Esophagus squamous epithelium (tissue), 4 donors: ENCODE results near the gene GGCX.

Source experiments
- CTCF ChIP-seq, 6 experiments: fragments of 450-650 bp in 4 of 6; fragments of 200-600 bp in 2 of 6; sonication (generic) in 2 of 6; IDR thresholded peaks; one replicate each; pipeline ENCODE4 v1.5.1; 2016 to 2019; ENCODE audit warnings: antibody characterized with exemption in 6 of 6, mild to moderate bottlenecking in 4 of 6, moderate library complexity in 4 of 6
- POLR2A ChIP-seq, 4 donors: fragments of 450-650 bp; IDR thresholded peaks; one replicate each; pipeline ENCODE4 v1.6.1; 2017; ENCODE audit warnings: antibody characterized with exemption in 4 of 4, mild to moderate bottlenecking in 4 of 4, moderate library complexity in 3 of 4

- TF ChIP-seq CTCF (IDR thresholded peaks at IDR 0.05) (no peak), POLR2A (IDR thresholded peaks at IDR 0.05) (no peak)
Observed at GRCh38 chr2:85504778-85505261, 56.5 kb downstream of the GGCX start.
